HepG2 (cell line): Measurements from ENCODE around the gene KIF27. TPM values are rescaled to one million over a fixed set of nuclear protein-coding genes. Genes with fewer than 3 reads are reported as not detected.

Experiments used
- AHDC1 ChIP-seq: sonication (generic); formaldehyde crosslinking; IDR thresholded peaks from 2 replicates; pipeline ENCODE4 v1.5.1; 2020; ENCODE audit warnings: mild to moderate bottlenecking, missing genetic modification reagents, borderline replicate concordance
- ATF4 ChIP-seq, 2 experiments: fragments of 450-650 bp in 1 of 2; sonication (generic) in 1 of 2; formaldehyde crosslinking; IDR thresholded peaks; 2 replicates each; pipeline versions ENCODE4 v1.5.0 to v1.8.0; 2020 to 2022; ENCODE audit warnings: mild to moderate bottlenecking in 1 of 2, missing genetic modification reagents in 1 of 2
- CEBPB ChIP-seq: IDR thresholded peaks from 2 replicates; pipeline ENCODE4 v1.6.1; 2011; ENCODE audit warnings: low read depth, low read length, improper control_type of control experiment, borderline replicate concordance
- FOXA3 ChIP-seq: IDR thresholded peaks from 2 replicates; pipeline ENCODE4 v1.6.1; 2016; ENCODE audit warnings: missing genetic modification reagents, missing compliant biosample characterization
- MIXL1 ChIP-seq: IDR thresholded peaks from 2 replicates; pipeline ENCODE4 v1.6.1; 2016
- NR2C2 ChIP-seq: sonication (generic); formaldehyde crosslinking; IDR thresholded peaks from 2 replicates; pipeline ENCODE4 v1.4.0; 2020; ENCODE audit warnings: missing genetic modification reagents, mild to moderate bottlenecking, moderate library complexity, borderline replicate concordance
- NR2F1 ChIP-seq, 2 experiments: fragments of 450-650 bp in 1 of 2; formaldehyde crosslinking in 1 of 2; IDR thresholded peaks; 2 replicates each; pipeline versions ENCODE4 v1.5.0 to v1.6.1; 2016 to 2020; ENCODE audit warnings: mild to moderate bottlenecking in 1 of 2, missing compliant biosample characterization in 1 of 2, missing genetic modification reagents in 1 of 2, moderate library complexity in 1 of 2
- NR2F2 ChIP-seq: IDR thresholded peaks from 2 replicates; pipeline ENCODE4 v1.6.1; 2012; ENCODE audit warnings: low read depth, inconsistent platforms, borderline replicate concordance
- PPARG ChIP-seq: conservative IDR thresholded peaks from 2 replicates; pipeline ENCODE4 v1.6.1; 2016; ENCODE audit warnings: missing biosample characterization, missing genetic modification reagents
- SMARCE1 ChIP-seq: fragments of 450-650 bp; IDR thresholded peaks from 2 replicates; pipeline ENCODE4 v1.6.1; 2017; ENCODE audit warnings: borderline replicate concordance
- TBX3 ChIP-seq: fragments of 450-650 bp; IDR thresholded peaks from 2 replicates; pipeline ENCODE4 v1.6.1; 2017; ENCODE audit warnings: antibody characterized with exemption, mild to moderate bottlenecking, inconsistent platforms, borderline replicate concordance
- THAP11 ChIP-seq: IDR thresholded peaks from 2 replicates; pipeline ENCODE4 v1.6.1; 2016; ENCODE audit warnings: missing biosample characterization, missing genetic modification reagents
- ZNF441 ChIP-seq: sonication (generic); formaldehyde crosslinking; IDR thresholded peaks from 2 replicates; pipeline ENCODE4 v1.7.0; 2021; ENCODE audit warnings: missing genetic modification reagents, borderline replicate concordance
- ZNF792 ChIP-seq: IDR thresholded peaks from 2 replicates; pipeline ENCODE4 v1.6.1; 2016
- polyA plus RNA-seq, 8 experiments: library from polyadenylated mRNA; depleted of rRNA in 3 of 8; stranded (reverse) in 7 of 8; unstranded in 1 of 8; fragments of >200 nt; fragmentation: Illumina TruSeq in 4 of 8; extraction: Trizol in 4 of 8; gene quantifications; 2 replicates each; pipeline versions ENCODE4 v1.2.1 to v1.2.3, GENCODE V29; 2011 to 2016; ENCODE audit warnings: low read depth in 4 of 8, missing spikeins in 1 of 8, mixed read lengths in 1 of 8; ENCODE audit not compliant: insufficient read depth in 1 of 8
- total RNA-seq, 5 experiments: library from RNA; depleted of rRNA; stranded (reverse); fragments of >200 nt; fragmentation: Illumina TruSeq; extraction: Trizol; gene quantifications; 2 replicates each; pipeline ENCODE4 v1.2.3, GENCODE V29; 2016; ENCODE audit warnings: low read depth in 1 of 5
- TF ChIP-seq, protein P1 (sequence below): IDR thresholded peaks from 2 replicates; pipeline ENCODE4 v1.6.1; 2016; ENCODE audit warnings: mild to moderate bottlenecking
- TF ChIP-seq, protein P2 (sequence below): IDR thresholded peaks from 2 replicates; pipeline ENCODE4 v1.4.0; 2020; ENCODE audit warnings: mild to moderate bottlenecking, missing genetic modification reagents

Gene KIF27
- total and polyA plus RNA-seq, 2 of the 13 experiments (the other 11 are each of a cell fraction or from before 2014, with no cell fraction given), result 0.95 to 4.1 TPM

DNA sequence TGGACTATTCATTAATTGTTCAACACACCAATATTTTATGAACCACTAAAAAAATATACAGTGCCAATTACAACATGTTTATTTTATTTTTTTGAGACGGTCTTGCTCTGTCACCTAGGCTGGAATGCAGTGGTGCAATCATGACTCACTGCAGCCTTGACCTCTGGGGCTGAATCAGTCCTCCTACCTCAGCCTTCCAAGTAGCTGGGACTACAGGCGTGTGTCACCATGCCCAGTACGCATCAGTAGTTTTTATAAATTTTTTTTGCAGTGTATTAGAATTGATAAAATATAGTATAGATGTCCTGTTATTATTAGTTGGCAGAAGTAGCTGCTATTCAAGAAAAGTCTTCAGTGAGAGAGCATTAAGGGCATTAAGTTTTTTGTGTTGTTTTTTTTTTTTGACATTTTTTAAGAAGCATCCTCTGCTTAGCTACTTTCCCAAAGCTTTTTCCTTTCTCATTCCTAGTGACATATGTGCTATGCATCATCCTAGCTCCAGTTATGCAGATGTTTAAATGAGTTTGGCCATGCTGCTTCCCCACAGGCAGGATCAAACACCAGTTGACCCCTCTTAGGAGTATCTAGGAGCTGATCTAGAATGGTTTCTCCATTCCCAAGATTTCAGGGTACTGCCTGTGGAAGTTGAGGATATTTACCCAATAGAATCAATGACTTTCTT is 35.5 kb downstream of the KIF27 start (continued):
- TF ChIP-seq ZNF792 (CRISPR knock-in tag), result 0 out of 2 replicates have a peak, but pooled peaks have one; percentile 45
- 0 out of 2 replicates have a peak, but pooled peaks have one; percentile 18 for TF ChIP-seq ZNF441 (CRISPR knock-in tag)
- TF ChIP-seq PPARG (CRISPR knock-in tag), result peak; percentile 68
- TF ChIP-seq, protein P1, sequence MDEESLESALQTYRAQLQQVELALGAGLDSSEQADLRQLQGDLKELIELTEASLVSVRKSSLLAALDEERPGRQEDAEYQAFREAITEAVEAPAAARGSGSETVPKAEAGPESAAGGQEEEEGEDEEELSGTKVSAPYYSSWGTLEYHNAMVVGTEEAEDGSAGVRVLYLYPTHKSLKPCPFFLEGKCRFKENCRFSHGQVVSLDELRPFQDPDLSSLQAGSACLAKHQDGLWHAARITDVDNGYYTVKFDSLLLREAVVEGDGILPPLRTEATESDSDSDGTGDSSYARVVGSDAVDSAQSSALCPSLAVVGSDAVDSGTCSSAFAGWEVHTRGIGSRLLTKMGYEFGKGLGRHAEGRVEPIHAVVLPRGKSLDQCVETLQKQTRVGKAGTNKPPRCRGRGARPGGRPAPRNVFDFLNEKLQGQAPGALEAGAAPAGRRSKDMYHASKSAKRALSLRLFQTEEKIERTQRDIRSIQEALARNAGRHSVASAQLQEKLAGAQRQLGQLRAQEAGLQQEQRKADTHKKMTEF, result peak; percentile 73; the same call in 1 of the 2 replicates
- peak; percentile 60; the same call in 1 of the 2 replicates for TF ChIP-seq MIXL1 (CRISPR knock-in tag)
- peak; percentile 79; the same call in 1 of the 2 replicates for TF ChIP-seq AHDC1 (CRISPR knock-in tag)
- peak; percentile 85 for TF ChIP-seq NR2C2 (CRISPR knock-in tag)
- TF ChIP-seq SMARCE1, result peak; percentile 77; the same call in 1 of the 2 replicates
- peak in 1 of 2 experiments; percentile 90; a peak in 2 of 4 replicates for TF ChIP-seq ATF4 (CRISPR knock-in tag; IDR thresholded peaks at IDR 0.05)
- peak; percentile 84 for TF ChIP-seq NR2F2
- TF ChIP-seq, protein P2, sequence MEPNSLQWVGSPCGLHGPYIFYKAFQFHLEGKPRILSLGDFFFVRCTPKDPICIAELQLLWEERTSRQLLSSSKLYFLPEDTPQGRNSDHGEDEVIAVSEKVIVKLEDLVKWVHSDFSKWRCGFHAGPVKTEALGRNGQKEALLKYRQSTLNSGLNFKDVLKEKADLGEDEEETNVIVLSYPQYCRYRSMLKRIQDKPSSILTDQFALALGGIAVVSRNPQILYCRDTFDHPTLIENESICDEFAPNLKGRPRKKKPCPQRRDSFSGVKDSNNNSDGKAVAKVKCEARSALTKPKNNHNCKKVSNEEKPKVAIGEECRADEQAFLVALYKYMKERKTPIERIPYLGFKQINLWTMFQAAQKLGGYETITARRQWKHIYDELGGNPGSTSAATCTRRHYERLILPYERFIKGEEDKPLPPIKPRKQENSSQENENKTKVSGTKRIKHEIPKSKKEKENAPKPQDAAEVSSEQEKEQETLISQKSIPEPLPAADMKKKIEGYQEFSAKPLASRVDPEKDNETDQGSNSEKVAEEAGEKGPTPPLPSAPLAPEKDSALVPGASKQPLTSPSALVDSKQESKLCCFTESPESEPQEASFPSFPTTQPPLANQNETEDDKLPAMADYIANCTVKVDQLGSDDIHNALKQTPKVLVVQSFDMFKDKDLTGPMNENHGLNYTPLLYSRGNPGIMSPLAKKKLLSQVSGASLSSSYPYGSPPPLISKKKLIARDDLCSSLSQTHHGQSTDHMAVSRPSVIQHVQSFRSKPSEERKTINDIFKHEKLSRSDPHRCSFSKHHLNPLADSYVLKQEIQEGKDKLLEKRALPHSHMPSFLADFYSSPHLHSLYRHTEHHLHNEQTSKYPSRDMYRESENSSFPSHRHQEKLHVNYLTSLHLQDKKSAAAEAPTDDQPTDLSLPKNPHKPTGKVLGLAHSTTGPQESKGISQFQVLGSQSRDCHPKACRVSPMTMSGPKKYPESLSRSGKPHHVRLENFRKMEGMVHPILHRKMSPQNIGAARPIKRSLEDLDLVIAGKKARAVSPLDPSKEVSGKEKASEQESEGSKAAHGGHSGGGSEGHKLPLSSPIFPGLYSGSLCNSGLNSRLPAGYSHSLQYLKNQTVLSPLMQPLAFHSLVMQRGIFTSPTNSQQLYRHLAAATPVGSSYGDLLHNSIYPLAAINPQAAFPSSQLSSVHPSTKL (CRISPR knock-in tag), result peak; percentile 94
- peak; percentile 98 to 99 for TF ChIP-seq NR2F1 (CRISPR knock-in tag; IDR thresholded peaks at IDR 0.05)
- TF ChIP-seq CEBPB, result peak; percentile 92
- TF ChIP-seq FOXA3 (CRISPR knock-in tag), result peak; percentile 82
- TF ChIP-seq THAP11, result 0 out of 2 replicates have a peak, but pooled peaks have one; percentile 36
- TF ChIP-seq TBX3, result peak; percentile 72
